ENCODE data around the gene FAM9C. TPM values are rescaled to one million over a fixed set of nuclear protein-coding genes. Genes with fewer than 3 reads are reported as not detected.

Gene FAM9C
- total RNA-seq, 1 experiment from 2014 or later: not detected

GRCh38 chrX:13023979-13024378, 20.4 kb downstream of the FAM9C start:
- Histone ChIP-seq H2AFZ (ENCODE audit: low read depth, low read length, poor library complexity, severe bottlenecking) (no peak overlapping the region), H3K4me2 (ENCODE audit: low read length) (no peak overlapping the region), H3K4me3 (replicated peaks in 1 of 2; ENCODE audit: low read depth in 1 of 2, low read length in 2 of 2) (no peak overlapping the region), H3K27ac (ENCODE audit: low read depth, low read length) (no peak overlapping the region), H3K9ac (ENCODE audit: low read length) (no peak overlapping the region), H3K79me2 (ENCODE audit: insufficient read depth, low read length) (no peaks in the 10 kb centered on the region), H3K27me3 (ENCODE audit: insufficient read depth, low read length) (no peaks in the 10 kb centered on the region), H4K20me1 (ENCODE audit: insufficient read depth) (no peaks in the 10 kb centered on the region), H3K9me3 (ENCODE audit: control insufficient read depth in 1 of 2, insufficient read depth in 1 of 2, low read depth in 1 of 2, low read length in 2 of 2) (no peaks in the 10 kb centered on the region), H3K9me2 (ENCODE audit: insufficient read depth) (no peaks in the 10 kb centered on the region), H3K4me1 (ENCODE audit: control insufficient read depth in 1 of 2, insufficient read depth in 2 of 2, low read length in 2 of 2) (peaks cover 6 to 8% of the 10 kb centered on the region in 2 experiments), H3K36me3 (ENCODE audit: control insufficient read depth in 1 of 2, insufficient read depth in 2 of 2, low read length in 2 of 2) (no peaks in the 10 kb centered on the region)
- CTCF ChIA-PET: no interaction called here
- no peak for DNase-seq (ENCODE audit: low read depth, low spot score)
- RAD21 ChIA-PET (ENCODE audit: low non-redundant PET in 1 of 2, low total read pairs in 2 of 2, uncharacterized antibody in 2 of 2, unreplicated experiment in 2 of 2): no interaction called here
- TF ChIP-seq SRF (IDR thresholded peaks at IDR 0.05; ENCODE audit: low read depth) (no peak), CBX3 (IDR thresholded peaks at IDR 0.05; ENCODE audit: low read depth) (no peak), POLR2AphosphoS5 (IDR thresholded peaks at IDR 0.05; ENCODE audit: low read depth, low read length) (no peak), ELF1 (IDR thresholded peaks at IDR 0.05; ENCODE audit: borderline replicate concordance, low read depth) (no peak)
- BruUV-seq (replicated peaks): no TSS peak
- ATAC-seq: no peak
- POLR2A ChIA-PET: no interaction called here
- intact Hi-C loops (cut with micrococcal nuclease): no loop called here

- Histone ChIP-seq H3K9me3 (ENCODE audit: control insufficient read depth in 1 of 2, insufficient read depth in 1 of 2, low read depth in 1 of 2, low read length in 2 of 2) (no peaks in the 10 kb centered on the region), H3K4me1 (ENCODE audit: control insufficient read depth in 1 of 2, insufficient read depth in 2 of 2, low read length in 2 of 2) (peaks cover 2 to 3% of the 10 kb centered on the region in 2 experiments), H3K4me2 (ENCODE audit: low read length) (no peak overlapping the region), H3K36me3 (ENCODE audit: control insufficient read depth in 1 of 2, insufficient read depth in 2 of 2, low read length in 2 of 2) (no peaks in the 10 kb centered on the region), H3K27ac (ENCODE audit: low read depth, low read length) (no peak overlapping the region), H4K20me1 (ENCODE audit: insufficient read depth) (no peaks in the 10 kb centered on the region), H3K79me2 (ENCODE audit: insufficient read depth, low read length) (no peaks in the 10 kb centered on the region), H2AFZ (ENCODE audit: low read depth, low read length, poor library complexity, severe bottlenecking) (no peak overlapping the region), H3K9me2 (ENCODE audit: insufficient read depth) (no peaks in the 10 kb centered on the region), H3K9ac (ENCODE audit: low read length) (no peak overlapping the region), H3K4me3 (replicated peaks in 1 of 2; ENCODE audit: low read depth in 1 of 2, low read length in 2 of 2) (no peak overlapping the region), H3K27me3 (ENCODE audit: insufficient read depth, low read length) (no peaks in the 10 kb centered on the region)
- TF ChIP-seq ELF1 (IDR thresholded peaks at IDR 0.05; ENCODE audit: borderline replicate concordance, low read depth) (no peak), ZBTB33 (IDR thresholded peaks at IDR 0.05; ENCODE audit: extremely low read depth, insufficient replicate concordance, low read length) (no peak), ZFX (IDR thresholded peaks at IDR 0.05) (no peak), CTCF (IDR thresholded peaks at IDR 0.05 in 2 of 3, conservative IDR thresholded peaks at IDR 0.05 in 1 of 3; ENCODE audit: borderline replicate concordance in 1 of 3, insufficient read depth in 1 of 3, low read depth in 2 of 3, low read length in 2 of 3) (no peak), EZH2phosphoT487 (IDR thresholded peaks at IDR 0.05; ENCODE audit: borderline replicate concordance) (no peak), EGR1 (IDR thresholded peaks at IDR 0.05; ENCODE audit: low read depth) (no peak)
- ChIA-PET CTCF (no interaction called here), POLR2A (interaction anchor here (1.2 kb wide), 1 partner anchor 17 kb away, joined by 3 read pairs; no protein-coding TSS in a partner anchor), RAD21 (ENCODE audit: low non-redundant PET in 1 of 2, low total read pairs in 2 of 2, uncharacterized antibody in 2 of 2, unreplicated experiment in 2 of 2) (no interaction called here)
- intact Hi-C loops (cut with micrococcal nuclease): no loop called here
- ATAC-seq (no peak), DNase-seq (ENCODE audit: low read depth, low spot score) (no peak)
- BruUV-seq (replicated peaks): no TSS peak
Measured at GRCh38 chrX:13023567-13023966, 20.9 kb downstream of the FAM9C start.
